SK-N-SH (cell line): ENCODE data around the gene LRRC73. TPM values are rescaled to one million over a fixed set of nuclear protein-coding genes. Genes with fewer than 3 reads are reported as not detected.
A peak's percentile ranks its signal among the peaks of the same experiment; 100 is the strongest.

ENCODE experiments used
- CTCF ChIA-PET: fragments of 300-600, 350-600 bp; formaldehyde crosslinking; extraction: SDS; loops from one replicate; lab custom pipeline; 2021; lab: Yijun Ruan, JAX
- POLR2A ChIA-PET: fragments of 350-600 bp; sonication (Branson Sonifier 250); formaldehyde crosslinking; extraction: SDS; loops from one replicate; lab custom pipeline; 2020; ENCODE audit warnings: antibody characterized with exemption, inconsistent platforms; lab: Yijun Ruan, JAX
- DNase-seq: peaks from one replicate; pipeline ENCODE4 v3.0.0; 2012
- H2AFZ ChIP-seq: fragments of 200-600 bp; sonication (generic); 2 replicates; pipeline ENCODE4 v1.8.1; 2016; ENCODE audit warnings: antibody characterized with exemption, mild to moderate bottlenecking, low read depth
- H3F3A ChIP-seq: fragments of 200-600 bp; sonication (generic); replicated peaks from 2 replicates; pipeline ENCODE3; 2016; ENCODE audit warnings: antibody characterized with exemption, mild to moderate bottlenecking; ENCODE audit not compliant: insufficient read depth
- H3K27ac ChIP-seq, 2 experiments: fragments of 200-500 bp in 1 of 2; fragments of 200-600 bp in 1 of 2; sonication (Bioruptor generic) in 1 of 2; sonication (generic), shearing (Covaris generic) in 1 of 2; 2 replicates each; pipeline versions ENCODE4 v1.5.1 to v1.6.1; 2014 to 2016; ENCODE audit warnings: low read depth in 2 of 2, inconsistent platforms in 1 of 2, low read length in 1 of 2, mild to moderate bottlenecking in 1 of 2, mixed read lengths in 1 of 2
- H3K27me3 ChIP-seq: fragments of 200-600 bp; sonication (generic), shearing (Covaris generic); 2 replicates; pipeline ENCODE4 v1.6.1; 2016; ENCODE audit warnings: mixed run types; ENCODE audit not compliant: insufficient read depth
- H3K36me3 ChIP-seq, 2 experiments: fragments of 200-500 bp in 1 of 2; fragments of 200-600 bp in 1 of 2; sonication (Bioruptor generic) in 1 of 2; sonication (generic) in 1 of 2; replicated peaks in 1 of 2; 2 replicates each; pipeline versions ENCODE3 to v1.5.1; 2014 to 2016; ENCODE audit warnings: low read length in 1 of 2, mild to moderate bottlenecking in 1 of 2; ENCODE audit not compliant: insufficient read depth in 2 of 2, control insufficient read depth in 1 of 2
- H3K4me1 ChIP-seq, 2 experiments: fragments of 200-500 bp in 1 of 2; fragments of 200-600 bp in 1 of 2; sonication (Bioruptor generic) in 1 of 2; sonication (generic), shearing (Covaris generic) in 1 of 2; 2 replicates each; pipeline versions ENCODE4 v1.5.1 to v1.6.1; 2014 to 2016; ENCODE audit warnings: low read depth in 1 of 2, low read length in 1 of 2, mixed run types in 1 of 2; ENCODE audit not compliant: insufficient read depth in 2 of 2, control insufficient read depth in 1 of 2
- H3K4me2 ChIP-seq: fragments of 200-600 bp; sonication (generic), shearing (Covaris generic); 2 replicates; pipeline ENCODE4 v1.6.1; 2017; ENCODE audit warnings: mixed run types
- H3K4me3 ChIP-seq, 2 experiments: fragments of 200-500 bp in 1 of 2; fragments of 200-600 bp in 1 of 2; sonication (Bioruptor generic) in 1 of 2; sonication (generic), shearing (Covaris generic) in 1 of 2; 2 replicates each; pipeline versions ENCODE4 v1.5.1 to v1.8.1; 2014 to 2016; ENCODE audit warnings: low read depth in 2 of 2, inconsistent platforms in 1 of 2, low read length in 1 of 2, mild to moderate bottlenecking in 1 of 2, mixed read lengths in 1 of 2, moderate library complexity in 1 of 2
- H3K79me2 ChIP-seq: fragments of 200-600 bp; sonication (generic); 2 replicates; pipeline ENCODE4 v1.8.1; 2017; ENCODE audit warnings: mild to moderate bottlenecking; ENCODE audit not compliant: insufficient read depth
- H3K9ac ChIP-seq: fragments of 200-600 bp; sonication (generic); 2 replicates; pipeline ENCODE4 v1.6.1; 2017; ENCODE audit warnings: mixed run types
- H3K9me2 ChIP-seq: fragments of 200-600 bp; sonication (generic); 2 replicates; pipeline ENCODE4 v1.6.1; 2017; ENCODE audit warnings: mixed run types
- H3K9me3 ChIP-seq: fragments of 200-600 bp; sonication (generic); 2 replicates; pipeline ENCODE4 v1.6.1; 2017; ENCODE audit warnings: mixed run types, mild to moderate bottlenecking, moderate library complexity
- H4K20me1 ChIP-seq: fragments of 200-600 bp; sonication (generic); 2 replicates; pipeline ENCODE4 v1.6.1; 2017; ENCODE audit warnings: mild to moderate bottlenecking, mixed run types; ENCODE audit not compliant: insufficient read depth
- CHD2 ChIP-seq: fragments of 150-350 bp; IDR thresholded peaks from 2 replicates; pipeline ENCODE4 v1.6.1; 2018; ENCODE audit warnings: low read length; ENCODE audit not compliant: partially characterized antibody
- CTCF ChIP-seq: fragments of 200-600 bp; sonication (generic); IDR thresholded peaks from 2 replicates; pipeline ENCODE4 v1.6.1; 2017; ENCODE audit warnings: antibody characterized with exemption, mild to moderate bottlenecking, moderate library complexity
- IRF3 ChIP-seq: fragments of 150-350 bp; IDR thresholded peaks from 2 replicates; pipeline ENCODE4 v1.6.1; 2016; ENCODE audit warnings: mild to moderate bottlenecking, low read depth, low read length
- MAX ChIP-seq: IDR thresholded peaks from 2 replicates; pipeline ENCODE4 v1.4.0; 2012; ENCODE audit warnings: low read depth
- MEF2A ChIP-seq: IDR thresholded peaks from 2 replicates; pipeline ENCODE4 v1.4.0; 2012; ENCODE audit warnings: low read depth, borderline replicate concordance
- PBX3 ChIP-seq: IDR thresholded peaks from 2 replicates; pipeline ENCODE4; 2012
- TAF1 ChIP-seq: IDR thresholded peaks from 2 replicates; pipeline ENCODE4 v1.6.1; 2012; ENCODE audit warnings: low read depth, mild to moderate bottlenecking, low read length, moderate library complexity, borderline replicate concordance
- ZBTB33 ChIP-seq: IDR thresholded peaks from 2 replicates; pipeline ENCODE4 v1.4.0; 2012; ENCODE audit warnings: low read depth, borderline replicate concordance
- WGBS: methylation state at CpG from one replicate; pipeline ENCODE4 v1.1.6; 2017; ENCODE audit warnings: low lambda C conversion rate; 5-methylcytosine and 5-hydroxymethylcytosine counted together
- polyA plus RNA-seq, 3 experiments: library from polyadenylated mRNA; depleted of rRNA; stranded (reverse); fragments of >200 nt; gene quantifications; 2 replicates each; pipeline ENCODE4 v1.2.3, GENCODE V29; 2012

Gene LRRC73
- polyA plus RNA-seq, 1 of the 3 experiments (the other 2 are of a cell fraction) = 0.89 TPM

GRCh38 chr6:43509142-43509983 lies 783 bp downstream of the LRRC73 start:
- Histone ChIP-seq H3K27ac (peak overlapping the region; percentile 49 to 78; a peak in 3 of 4 replicates), H3K9ac (peak overlapping the region; percentile 63; the same call in 1 of the 2 replicates)
- CTCF ChIA-PET = interaction anchor here (0.6 to 22.4 kb wide), 19 partner anchors 7 to 570 kb away, joined by 3 to 382 read pairs (median 4); partner anchors contain the start of genes DLK2, POLR1C and YIPF3

GRCh38 chr6:43508481-43509141 lies 1.5 kb downstream of the LRRC73 start:
- Histone ChIP-seq H3K9me2 (no peaks in the 10 kb centered on the region), H3K4me1 (peaks cover 0 to 26% of the 10 kb centered on the region in 2 experiments; a peak in 1 of 4 replicates), H3F3A (peaks cover 14% of the 10 kb centered on the region), H3K9me3 (no peaks in the 10 kb centered on the region), H3K27me3 (no peaks in the 10 kb centered on the region), H3K4me3 (peak overlapping the region in 1 of 2 experiments; percentile 65; a peak in 1 of 4 replicates), H3K4me2 (peak overlapping the region; percentile 92; the same call in 1 of the 2 replicates), H3K79me2 (no peaks in the 10 kb centered on the region), H2AFZ (no peak overlapping the region), H3K36me3 (peaks cover 7 to 49% of the 10 kb centered on the region in 2 experiments), H3K27ac (no peak overlapping the region), H4K20me1 (0 out of 2 replicates have a peak, but pooled peaks cover 8% of the 10 kb centered on the region), H3K9ac (no peak overlapping the region)
- CTCF ChIA-PET = interaction anchor here (1.0 to 22.4 kb wide), 16 partner anchors 8 to 567 kb away, joined by 3 to 382 read pairs (median 6); partner anchors contain the start of genes DLK2, POLR1C and YIPF3
- 64% methylated on average over 3 of the region's 8 CpGs for WGBS
- TF ChIP-seq MEF2A (no peak), TAF1 (no peak), CHD2 (no peak), ZBTB33 (no peak), PBX3 (no peak), MAX (no peak)
- POLR2A ChIA-PET = interaction anchor here (0.9 kb wide), 1 partner anchor 65 kb away, joined by 3 read pairs; no protein-coding TSS in a partner anchor
- DNase-seq = no peak

More at GRCh38 chr6:43509142-43509983, 783 bp downstream of the LRRC73 start:
- H3K4me2 ChIP-seq = peak overlapping the region; percentile 92
- H3K9me3 ChIP-seq = no peaks in the 10 kb centered on the region
- WGBS = 65% methylated on average over 15 of the region's 69 CpGs
- H3K4me1 ChIP-seq = peaks cover under 1 to 26% of the 10 kb centered on the region in 2 experiments; a peak in 2 of 4 replicates
- peaks cover 6% of the 10 kb centered on the region for H3K79me2 ChIP-seq
- peaks cover 14% of the 10 kb centered on the region for H3F3A ChIP-seq
- peaks cover 14 to 49% of the 10 kb centered on the region in 2 experiments for H3K36me3 ChIP-seq
- no peaks in the 10 kb centered on the region for H3K27me3 ChIP-seq
- POLR2A ChIA-PET = interaction anchor here (0.5 to 1.6 kb wide), 9 partner anchors 9 to 281 kb away, joined by 3 to 10 read pairs (median 3); partner anchors contain the start of genes DNPH1 and ZNF318
- H3K9me2 ChIP-seq = no peaks in the 10 kb centered on the region
- DNase-seq = peak; percentile 66
- 0 out of 2 replicates have a peak, but pooled peaks cover 8% of the 10 kb centered on the region for H4K20me1 ChIP-seq
- TF ChIP-seq CTCF = 0 out of 2 replicates have a peak, but pooled peaks have one; percentile 9
- no peak for TF ChIP-seq CHD2
- no peak for TF ChIP-seq IRF3
- peak overlapping the region; percentile 65 to 73 for H3K4me3 ChIP-seq
- peak overlapping the region; percentile 41; the same call in 1 of the 2 replicates for H2AFZ ChIP-seq
